ENCODE data around the gene MICAL1. TPM values are rescaled to one million over a fixed set of nuclear protein-coding genes. Genes with fewer than 3 reads are reported as not detected.
A peak's percentile ranks its signal among the peaks of the same experiment; 100 is the strongest.

Gene MICAL1
- total RNA-seq, 2 experiments from 2014 or later = 69.2 to 101 TPM

GRCh38 chr6:109452181-109452580 lies 3.4 kb downstream of the MICAL1 start:
- no peak for DNase-seq (ENCODE audit: low spot score)
- no peaks in the 10 kb centered on the region for H3K9me3 ChIP-seq (ENCODE audit: low read length)
- H3K4me2 ChIP-seq (ENCODE audit: low read length) = no peak overlapping the region
- H2AFZ ChIP-seq (ENCODE audit: low read length) = no peak overlapping the region
- H4K20me1 ChIP-seq (ENCODE audit: insufficient read depth, low read length) = no peaks in the 10 kb centered on the region
- no peak overlapping the region for H3K4me3 ChIP-seq (ENCODE audit: low read depth, low read length, poor library complexity, severe bottlenecking)
- BruUV-seq (replicated peaks) = no TSS peak
- peaks cover 51% of the 10 kb centered on the region for H3K36me3 ChIP-seq (ENCODE audit: insufficient read depth, low read length)
- TF ChIP-seq EZH2phosphoT487 (IDR thresholded peaks at IDR 0.05; ENCODE audit: borderline replicate concordance, low read depth, low read length) (no peak), CTCF (conservative IDR thresholded peaks at IDR 0.05; ENCODE audit: low read length) (no peak)
- CTCF ChIA-PET (ENCODE audit: unreplicated experiment) = no interaction called here
- H3K27ac ChIP-seq (ENCODE audit: low read depth, low read length, poor library complexity, severe bottlenecking) = peak overlapping the region; percentile 99
- H3K4me1 ChIP-seq (ENCODE audit: insufficient read depth, low read length, poor library complexity, severe bottlenecking) = peaks cover 59% of the 10 kb centered on the region
- H3K79me2 ChIP-seq (ENCODE audit: insufficient read depth, low read depth, low read length) = peaks cover 24% of the 10 kb centered on the region; the same call in 1 of the 2 replicates
- intact Hi-C loops (cut with micrococcal nuclease; ENCODE audit: unreplicated experiment) = loop anchor here (10.0 kb wide), 1 partner anchor 357 kb away; the partner anchor contains the start of genes CEP57L1 and SESN1
- H3K9me2 ChIP-seq (ENCODE audit: insufficient read depth, low read length) = no peaks in the 10 kb centered on the region
- POLR2A ChIA-PET = interaction anchor here (6.4 kb wide), 1 partner anchor 10 kb away, joined by 64 read pairs; the partner anchor contains the start of genes PPIL6 and SMPD2

GRCh38 chr6:109451376-109451775 lies 4.2 kb downstream of the MICAL1 start:
- H3K36me3 ChIP-seq (ENCODE audit: insufficient read depth, low read length) = peaks cover 59% of the 10 kb centered on the region
- no peaks in the 10 kb centered on the region for H4K20me1 ChIP-seq (ENCODE audit: insufficient read depth, low read length)
- CTCF ChIA-PET (ENCODE audit: unreplicated experiment) = no interaction called here
- H2AFZ ChIP-seq (ENCODE audit: low read length) = no peak overlapping the region
- TF ChIP-seq CTCF (conservative IDR thresholded peaks at IDR 0.05; ENCODE audit: low read length) (no peak), EZH2phosphoT487 (IDR thresholded peaks at IDR 0.05; ENCODE audit: borderline replicate concordance, low read depth, low read length) (no peak)
- H3K9me3 ChIP-seq (ENCODE audit: low read length) = no peaks in the 10 kb centered on the region
- H3K4me2 ChIP-seq (ENCODE audit: low read length) = no peak overlapping the region
- H3K4me1 ChIP-seq (ENCODE audit: insufficient read depth, low read length, poor library complexity, severe bottlenecking) = peaks cover 51% of the 10 kb centered on the region
- BruUV-seq (replicated peaks) = no TSS peak
- POLR2A ChIA-PET = interaction anchor here (1.5 to 6.4 kb wide), 2 partner anchors 9 to 29 kb away, joined by 5 to 64 read pairs; partner anchors contain the start of genes PPIL6 and SMPD2
- DNase-seq (ENCODE audit: low spot score) = no peak
- no peak overlapping the region for H3K4me3 ChIP-seq (ENCODE audit: low read depth, low read length, poor library complexity, severe bottlenecking)
- peaks cover 16% of the 10 kb centered on the region; the same call in 1 of the 2 replicates for H3K79me2 ChIP-seq (ENCODE audit: insufficient read depth, low read depth, low read length)
- intact Hi-C loops (cut with micrococcal nuclease; ENCODE audit: unreplicated experiment) = loop anchor here (10.0 kb wide), 1 partner anchor 357 kb away; the partner anchor contains the start of genes CEP57L1 and SESN1
- H3K9me2 ChIP-seq (ENCODE audit: insufficient read depth, low read length) = no peaks in the 10 kb centered on the region
- H3K27ac ChIP-seq (ENCODE audit: low read depth, low read length, poor library complexity, severe bottlenecking) = no peak overlapping the region

- Histone ChIP-seq H3K9me3 (ENCODE audit: low read length) (no peaks in the 10 kb centered on the region), H3K9me2 (ENCODE audit: insufficient read depth, low read length) (no peaks in the 10 kb centered on the region), H2AFZ (ENCODE audit: low read length) (no peak overlapping the region), H3K79me2 (ENCODE audit: insufficient read depth, low read depth, low read length) (peaks cover 15% of the 10 kb centered on the region; the same call in 1 of the 2 replicates), H3K4me2 (ENCODE audit: low read length) (no peak overlapping the region), H3K36me3 (ENCODE audit: insufficient read depth, low read length) (peaks cover 65% of the 10 kb centered on the region), H3K27ac (ENCODE audit: low read depth, low read length, poor library complexity, severe bottlenecking) (no peak overlapping the region), H4K20me1 (ENCODE audit: insufficient read depth, low read length) (no peaks in the 10 kb centered on the region), H3K4me3 (ENCODE audit: low read depth, low read length, poor library complexity, severe bottlenecking) (no peak overlapping the region), H3K4me1 (ENCODE audit: insufficient read depth, low read length, poor library complexity, severe bottlenecking) (peaks cover 49% of the 10 kb centered on the region)
- DNase-seq (ENCODE audit: low spot score) = no peak
- ChIA-PET CTCF (ENCODE audit: unreplicated experiment) (no interaction called here), POLR2A (interaction anchor here (1.5 kb wide), 1 partner anchor 29 kb away, joined by 5 read pairs; no protein-coding TSS in a partner anchor)
- intact Hi-C loops (cut with micrococcal nuclease; ENCODE audit: unreplicated experiment) = loop anchor here (10.0 kb wide), 1 partner anchor 356 kb away; the partner anchor contains the start of genes CEP57L1 and SESN1
- TF ChIP-seq EZH2phosphoT487 (IDR thresholded peaks at IDR 0.05; ENCODE audit: borderline replicate concordance, low read depth, low read length) (no peak), CTCF (conservative IDR thresholded peaks at IDR 0.05; ENCODE audit: low read length) (no peak)
- no TSS peak for BruUV-seq (replicated peaks)
Observed at GRCh38 chr6:109450801-109451200, 4.8 kb downstream of the MICAL1 start.
